ENCODE results near the gene CPT2. TPM values are rescaled to one million over a fixed set of nuclear protein-coding genes. Genes with fewer than 3 reads are reported as not detected.

Gene CPT2
- total and polyA plus RNA-seq, 2 of the 4 experiments (the other 2 are of a cell fraction): 15.8 to 16.0 TPM

DNA sequence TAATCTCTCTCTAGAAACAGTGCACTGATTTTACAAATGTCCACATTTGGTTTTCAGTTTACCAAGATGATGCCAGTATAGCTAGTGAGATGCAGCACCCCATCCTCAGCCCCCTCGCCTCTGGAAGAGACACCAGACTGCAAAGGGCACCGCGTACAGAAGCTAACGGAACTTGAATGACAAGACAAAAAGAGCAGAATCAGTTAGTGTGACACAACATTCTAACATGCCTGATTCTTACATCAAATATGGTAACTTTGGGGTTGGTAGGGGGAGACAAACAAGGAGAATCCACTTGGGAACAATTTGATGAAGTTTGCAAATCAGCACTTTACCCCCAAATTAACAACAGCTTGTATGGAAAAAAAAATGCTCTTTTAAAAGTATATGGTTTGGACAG lies 45.8 kb downstream of the CPT2 start:
- Histone ChIP-seq H2AK9ac (replicated peaks; ENCODE audit: low read depth, low read length, poor library complexity) (no peak overlapping the region), H3K27ac (ENCODE audit: insufficient read depth, low read length) (no peak overlapping the region), H3K27me3 (ENCODE audit: control insufficient read depth, insufficient read depth, low read length) (no peaks in the 10 kb centered on the region), H3K9me3 (ENCODE audit: control insufficient read depth, insufficient read depth, low read length) (no peaks in the 10 kb centered on the region), H3K56ac (ENCODE audit: extremely low read depth, insufficient read depth, low read length) (no peak overlapping the region), H3K4me3 (ENCODE audit: insufficient read depth, low read depth, low read length) (no peak overlapping the region), H4K20me1 (ENCODE audit: insufficient read depth, low read length) (no peaks in the 10 kb centered on the region; the same call in 1 of the 2 replicates), H3K9ac (ENCODE audit: low read depth, low read length) (no peak overlapping the region), H3K36me3 (ENCODE audit: control insufficient read depth, insufficient read depth, low read length) (no peaks in the 10 kb centered on the region), H2AK5ac (ENCODE audit: low read depth, low read length) (no peak overlapping the region), H2BK5ac (ENCODE audit: low read depth, low read length, poor library complexity, severe bottlenecking) (no peak overlapping the region), H2BK15ac (ENCODE audit: low read depth, low read length) (no peak overlapping the region), H3K4me1 (ENCODE audit: control insufficient read depth, insufficient read depth, low read length) (peaks cover 11% of the 10 kb centered on the region), H3K23ac (ENCODE audit: low read depth, low read length) (no peak overlapping the region), H2AFZ (replicated peaks; ENCODE audit: low read length, poor library complexity) (no peak overlapping the region), H4K91ac (ENCODE audit: insufficient read depth, low read depth, low read length) (no peak overlapping the region), H4K8ac (ENCODE audit: low read depth in 2 of 2, low read length in 2 of 2) (no peak overlapping the region), H3K14ac (replicated peaks; ENCODE audit: low read depth, low read length) (no peak overlapping the region), H2BK20ac (ENCODE audit: low read depth, low read length) (no peak overlapping the region), H3K4ac (ENCODE audit: low read depth, low read length) (no peak overlapping the region), H2BK120ac (ENCODE audit: low read depth, low read length) (no peak overlapping the region), H4K5ac (ENCODE audit: low read depth, low read length) (no peak overlapping the region), H3K79me1 (ENCODE audit: low read depth in 1 of 2, low read length in 2 of 2) (peaks cover 8 to 15% of the 10 kb centered on the region in 2 experiments; a peak in 3 of 4 replicates), H3K9me1 (ENCODE audit: insufficient read depth, low read length) (peaks cover 9% of the 10 kb centered on the region), H3K18ac (ENCODE audit: low read depth, low read length) (no peak overlapping the region), H3K4me2 (ENCODE audit: low read depth, low read length) (no peak overlapping the region)
- in situ Hi-C loops (cut with MboI; ENCODE audit: low sequenced_read_pairs): no loop called here
- DNase-seq (no peak), ATAC-seq (ENCODE audit: low read depth) (no peak)
- dilution Hi-C loops (cut with HindIII; ENCODE audit: low sequenced_read_pairs, unreplicated experiment): no loop called here
- ChIA-PET CTCF (no interaction called here), POLR2A (ENCODE audit: unreplicated experiment) (no interaction called here)
- no CpG with 5 or more reads among the region's 4 CpGs for WGBS, 2 experiments (ENCODE audit: extremely low coverage in 2 of 2, insufficient read length in 1 of 2)
- no peak for TF ChIP-seq RFX5 (IDR thresholded peaks at IDR 0.05; ENCODE audit: low read depth, low read length)
- no peak for TF ChIP-seq MAZ (IDR thresholded peaks at IDR 0.05; ENCODE audit: borderline replicate concordance, low read depth, low read length)
- no peak for TF ChIP-seq USF2 (IDR thresholded peaks at IDR 0.05; ENCODE audit: low read depth, low read length)
- BruUV-seq (replicated peaks): no TSS peak
- intact Hi-C loops (cut with micrococcal nuclease): no loop called here
